IMR-90 (cell line): ENCODE measurements around the gene ARHGEF37. TPM values are rescaled to one million over a fixed set of nuclear protein-coding genes. Genes with fewer than 3 reads are reported as not detected.

Source experiments
- ATAC-seq: fragments of 200-7000 bp; cut with Tn5 transposase; 2 replicates; pipeline ENCODE4 v1.9.1; 2020; ENCODE audit warnings: low read depth, mild to moderate bottlenecking, moderate library complexity
- BruUV-seq: library from RNA; stranded (reverse); fragments of 400-500 nt; replicated peaks from 2 replicates; lab custom pipeline; 2021; lab: Mats Ljungman, UMichigan
- CTCF ChIA-PET: fragments of 300-600 bp; formaldehyde crosslinking; extraction: SDS; loops from one replicate; lab custom pipeline; 2021; ENCODE audit warnings: antibody characterized with exemption; lab: Yijun Ruan, JAX
- POLR2A ChIA-PET: fragments of 300-600 bp; sonication (Branson Sonifier 250); formaldehyde crosslinking; loops from one replicate; lab custom pipeline; 2022; ENCODE audit warnings: antibody characterized with exemption; ENCODE audit not compliant: unreplicated experiment; lab: Charles Lee
- DNase-seq: peaks from one replicate; pipeline ENCODE4 v3.0.0; 2013
- H2AFZ ChIP-seq: replicated peaks from 2 replicates; pipeline ENCODE3; 2013; ENCODE audit warnings: low read length, mild to moderate bottlenecking; ENCODE audit not compliant: poor library complexity
- H2AK5ac ChIP-seq: 2 replicates; pipeline ENCODE4 v1.6.1; 2013; ENCODE audit warnings: low read depth, low read length, inconsistent platforms
- H2AK9ac ChIP-seq: replicated peaks from 2 replicates; pipeline ENCODE3; 2013; ENCODE audit warnings: mild to moderate bottlenecking, low read depth, low read length, moderate library complexity; ENCODE audit not compliant: poor library complexity
- H2BK120ac ChIP-seq: 2 replicates; pipeline ENCODE4 v1.6.1; 2013; ENCODE audit warnings: low read depth, low read length, inconsistent platforms
- H2BK15ac ChIP-seq: 3 replicates; pipeline ENCODE4 v1.6.1; 2013; ENCODE audit warnings: low read depth, low read length, inconsistent platforms
- H2BK20ac ChIP-seq: 2 replicates; pipeline ENCODE4 v1.6.1; 2013; ENCODE audit warnings: low read depth, mild to moderate bottlenecking, inconsistent platforms, low read length, moderate library complexity
- H2BK5ac ChIP-seq: 2 replicates; pipeline ENCODE4 v1.6.1; 2013; ENCODE audit warnings: mild to moderate bottlenecking, low read depth, low read length, inconsistent platforms; ENCODE audit not compliant: poor library complexity, severe bottlenecking
- H3K14ac ChIP-seq: replicated peaks from 2 replicates; pipeline ENCODE4 v1.6.1; 2013; ENCODE audit warnings: low read depth, low read length, inconsistent platforms
- H3K18ac ChIP-seq: 2 replicates; pipeline ENCODE4 v1.6.1; 2013; ENCODE audit warnings: low read depth, low read length, control low read depth
- H3K23ac ChIP-seq: 2 replicates; pipeline ENCODE4 v1.6.1; 2013; ENCODE audit warnings: low read depth, low read length, inconsistent platforms
- H3K27ac ChIP-seq: 2 replicates; pipeline ENCODE4 v1.5.1; 2013; ENCODE audit warnings: mild to moderate bottlenecking, control low read depth, low read length; ENCODE audit not compliant: insufficient read depth
- H3K27me3 ChIP-seq: 2 replicates; pipeline ENCODE4 v1.6.1; 2013; ENCODE audit warnings: low read length; ENCODE audit not compliant: control insufficient read depth, insufficient read depth
- H3K36me3 ChIP-seq: 2 replicates; pipeline ENCODE4 v1.6.1; 2013; ENCODE audit warnings: low read length, mixed read lengths; ENCODE audit not compliant: control insufficient read depth, insufficient read depth
- H3K4ac ChIP-seq: 2 replicates; pipeline ENCODE4 v1.6.1; 2013; ENCODE audit warnings: low read depth, low read length, inconsistent platforms
- H3K4me1 ChIP-seq: 2 replicates; pipeline ENCODE4 v1.6.1; 2013; ENCODE audit warnings: low read length, mixed read lengths; ENCODE audit not compliant: control insufficient read depth, insufficient read depth
- H3K4me2 ChIP-seq: 2 replicates; pipeline ENCODE4 v1.6.1; 2013; ENCODE audit warnings: low read depth, mild to moderate bottlenecking, control low read depth, low read length, moderate library complexity
- H3K4me3 ChIP-seq: 2 replicates; pipeline ENCODE4 v1.5.1; 2013; ENCODE audit warnings: low read depth, mild to moderate bottlenecking, control low read depth, low read length, moderate library complexity; ENCODE audit not compliant: insufficient read depth
- H3K56ac ChIP-seq: 2 replicates; pipeline ENCODE4 v1.6.1; 2013; ENCODE audit warnings: low read length, inconsistent platforms; ENCODE audit not compliant: insufficient read depth; ENCODE audit errors: extremely low read depth
- H3K79me1 ChIP-seq, 2 experiments: 2 replicates each; pipeline ENCODE4 v1.6.1; 2013; ENCODE audit warnings: low read length in 2 of 2, inconsistent platforms in 1 of 2, low read depth in 1 of 2
- H3K9ac ChIP-seq: 2 replicates; pipeline ENCODE4 v1.6.1; 2013; ENCODE audit warnings: low read depth, low read length, control low read depth
- H3K9me1 ChIP-seq: 2 replicates; pipeline ENCODE4 v1.6.1; 2013; ENCODE audit warnings: low read length, inconsistent platforms; ENCODE audit not compliant: insufficient read depth
- H3K9me3 ChIP-seq: 2 replicates; pipeline ENCODE4 v1.6.1; 2013; ENCODE audit warnings: low read length; ENCODE audit not compliant: control insufficient read depth, insufficient read depth
- H4K20me1 ChIP-seq: 2 replicates; pipeline ENCODE4 v1.6.1; 2013; ENCODE audit warnings: low read length, inconsistent platforms; ENCODE audit not compliant: insufficient read depth
- H4K5ac ChIP-seq: 2 replicates; pipeline ENCODE4 v1.6.1; 2013; ENCODE audit warnings: mild to moderate bottlenecking, low read depth, low read length, control low read depth
- H4K8ac ChIP-seq, 2 experiments: 2 replicates each; pipeline ENCODE4 v1.6.1; 2013; ENCODE audit warnings: low read depth in 2 of 2, low read length in 2 of 2, control low read depth in 1 of 2, inconsistent platforms in 1 of 2
- H4K91ac ChIP-seq: 2 replicates; pipeline ENCODE4 v1.6.1; 2013; ENCODE audit warnings: low read depth, low read length, inconsistent platforms; ENCODE audit not compliant: insufficient read depth
- BHLHE40 ChIP-seq: fragments of 150-350 bp; IDR thresholded peaks from 2 replicates; pipeline ENCODE4 v1.6.1; 2016; ENCODE audit warnings: mild to moderate bottlenecking, low read depth, low read length
- CEBPB ChIP-seq: IDR thresholded peaks from 2 replicates; pipeline ENCODE4 v1.6.1; 2012; ENCODE audit warnings: low read depth, low read length, improper control_type of control experiment
- CHD1 ChIP-seq: IDR thresholded peaks from 2 replicates; pipeline ENCODE4 v1.6.1; 2012; ENCODE audit warnings: low read depth, low read length, improper control_type of control experiment
- CTCF ChIP-seq: conservative IDR thresholded peaks from 2 replicates; pipeline ENCODE4 v1.5.1; 2012; ENCODE audit warnings: mild to moderate bottlenecking, low read depth, low read length, improper control_type of control experiment
- ELK1 ChIP-seq: fragments of 150-350 bp; IDR thresholded peaks from 2 replicates; pipeline ENCODE4 v1.6.1; 2016; ENCODE audit warnings: low read depth, mild to moderate bottlenecking, low read length, moderate library complexity, borderline replicate concordance
- FOS ChIP-seq: fragments of 150-350 bp; IDR thresholded peaks from 2 replicates; pipeline ENCODE4 v1.6.1; 2016; ENCODE audit warnings: low read depth, low read length
- MAFK ChIP-seq: IDR thresholded peaks from 2 replicates; pipeline ENCODE4 v1.6.1; 2012; ENCODE audit warnings: low read depth, low read length, improper control_type of control experiment
- MAZ ChIP-seq: IDR thresholded peaks from 2 replicates; pipeline ENCODE4 v1.6.1; 2012; ENCODE audit warnings: low read depth, mild to moderate bottlenecking, low read length, improper control_type of control experiment, moderate library complexity, borderline replicate concordance
- MXI1 ChIP-seq: IDR thresholded peaks from 2 replicates; pipeline ENCODE4 v1.6.1; 2012; ENCODE audit warnings: low read depth, mild to moderate bottlenecking, low read length, moderate library complexity, borderline replicate concordance
- NFE2L2 ChIP-seq: fragments of 150-350 bp; IDR thresholded peaks from 2 replicates; pipeline ENCODE4 v1.6.1; 2016; ENCODE audit warnings: low read depth, mild to moderate bottlenecking, low read length
- POLR2A ChIP-seq: IDR thresholded peaks from 2 replicates; pipeline ENCODE4 v1.6.1; 2012; ENCODE audit warnings: mild to moderate bottlenecking, low read depth, low read length
- RAD21 ChIP-seq: IDR thresholded peaks from 2 replicates; pipeline ENCODE4 v1.6.1; 2012; ENCODE audit warnings: low read length, improper control_type of control experiment
- RCOR1 ChIP-seq: IDR thresholded peaks from 2 replicates; pipeline ENCODE4 v1.6.1; 2012; ENCODE audit warnings: mild to moderate bottlenecking, low read length, improper control_type of control experiment; ENCODE audit not compliant: insufficient replicate concordance
- RFX5 ChIP-seq: IDR thresholded peaks from 2 replicates; pipeline ENCODE4 v1.8.0; 2012; ENCODE audit warnings: low read depth, mild to moderate bottlenecking, low read length, moderate library complexity
- SMC3 ChIP-seq: fragments of 150-350 bp; IDR thresholded peaks from 2 replicates; pipeline ENCODE4 v1.6.1; 2016; ENCODE audit warnings: low read depth, mild to moderate bottlenecking, antibody characterized with exemption, low read length, moderate library complexity
- USF2 ChIP-seq: fragments of 150-350 bp; IDR thresholded peaks from 2 replicates; pipeline ENCODE4 v1.6.1; 2017; ENCODE audit warnings: mild to moderate bottlenecking, antibody characterized with exemption, low read length, low read depth
- dilution Hi-C: fragments of 300-500 bp; cut with HindIII; formaldehyde crosslinking; loops from one replicate; pipeline ENCODE4 v1.14.3; 2018; ENCODE audit warnings: low sequenced_read_pairs; ENCODE audit not compliant: unreplicated experiment
- in situ Hi-C: fragments of 300-500 bp; cut with MboI; formaldehyde crosslinking; loops from 3 replicates; pipeline ENCODE4 v1.14.3; 2019; ENCODE audit warnings: low sequenced_read_pairs, inconsistent platforms, mixed read lengths
- intact Hi-C: fragments of 100-400 bp; cut with micrococcal nuclease; formaldehyde crosslinking; loops from 2 replicates; pipeline ENCODE4 v1.10.0; 2022
- polyA plus RNA-seq, 3 experiments: library from polyadenylated mRNA; depleted of rRNA; stranded (reverse); fragments of >200 nt; gene quantifications; 2 replicates each; pipeline ENCODE4 v1.2.3, GENCODE V29; 2012; ENCODE audit warnings: low replicate concordance in 1 of 3
- total RNA-seq: library from RNA; depleted of rRNA; stranded (reverse); fragments of >200 nt; gene quantifications from 2 replicates; pipeline ENCODE4 v1.2.3, GENCODE V29; 2012

ARHGEF37 gene
- total and polyA plus RNA-seq, 2 of the 4 experiments (the other 2 are of a cell fraction) = 0.39 to 0.54 TPM

GRCh38 chr5:149639737-149640136, 58.4 kb downstream of the ARHGEF37 start:
- H3K18ac ChIP-seq = no peak overlapping the region
- no peak overlapping the region for H2AFZ ChIP-seq
- CTCF ChIA-PET = interaction anchor here (0.6 to 1.2 kb wide), 3 partner anchors 28 to 351 kb away, joined by 3 to 4 read pairs (median 4); no protein-coding TSS in a partner anchor
- TF ChIP-seq CEBPB (no peak), RAD21 (no peak), RFX5 (no peak), ELK1 (no peak), RCOR1 (no peak), NFE2L2 (no peak), MXI1 (no peak), SMC3 (no peak), BHLHE40 (no peak), FOS (no peak), MAZ (no peak), MAFK (no peak), USF2 (no peak), CHD1 (no peak), POLR2A (no peak), CTCF (no peak)
- H3K4me2 ChIP-seq = no peak overlapping the region
- H3K23ac ChIP-seq = no peak overlapping the region
- no peak overlapping the region for H4K91ac ChIP-seq
- in situ Hi-C loops (loop anchor here (5.0 to 25.0 kb wide), 4 partner anchors 188 to 798 kb away; partner anchors contain the start of gene RPS14), dilution Hi-C loops (loop anchor here (10.0 kb wide), 1 partner anchor 185 kb away; no protein-coding TSS in a partner anchor), intact Hi-C loops (no loop called here)
- no peak overlapping the region for H2AK9ac ChIP-seq
- H3K9ac ChIP-seq = no peak overlapping the region
- H2BK15ac ChIP-seq = no peak overlapping the region
- peaks cover 28% of the 10 kb centered on the region for H3K27me3 ChIP-seq
- no peak overlapping the region for H2AK5ac ChIP-seq
- H2BK120ac ChIP-seq = no peak overlapping the region
- no peaks in the 10 kb centered on the region for H3K9me3 ChIP-seq
- POLR2A ChIA-PET = no interaction called here
- BruUV-seq = no TSS peak
- H3K9me1 ChIP-seq = no peaks in the 10 kb centered on the region
- no peak overlapping the region for H3K14ac ChIP-seq
- H3K4me3 ChIP-seq = no peak overlapping the region
- no peak overlapping the region for H2BK5ac ChIP-seq
- H2BK20ac ChIP-seq = no peak overlapping the region
- no peak overlapping the region for H3K56ac ChIP-seq
- no peak for ATAC-seq
- H3K27ac ChIP-seq = no peak overlapping the region
- H3K4ac ChIP-seq = no peak overlapping the region
- no peaks in the 10 kb centered on the region for H3K79me1 ChIP-seq
- H3K36me3 ChIP-seq = no peaks in the 10 kb centered on the region
- H4K20me1 ChIP-seq = no peaks in the 10 kb centered on the region
- no peak overlapping the region for H4K8ac ChIP-seq
- DNase-seq = no peak
- H3K4me1 ChIP-seq = no peaks in the 10 kb centered on the region
- H4K5ac ChIP-seq = no peak overlapping the region
